Vagina (tissue), 2 donors: ENCODE results near the gene ATXN1.

Experiments used
- CTCF ChIP-seq, 3 experiments: fragments of 450-650 bp in 2 of 3; fragments of 200-600 bp in 1 of 3; sonication (generic) in 1 of 3; IDR thresholded peaks; one replicate each; pipeline ENCODE4 v1.5.1; 2017 to 2019; ENCODE audit warnings: antibody characterized with exemption in 3 of 3, mild to moderate bottlenecking in 2 of 3, moderate library complexity in 2 of 3
- POLR2A ChIP-seq, 2 donors: fragments of 450-650 bp; IDR thresholded peaks; one replicate each; pipeline ENCODE4 v1.6.1; 2017; ENCODE audit warnings: antibody characterized with exemption in 2 of 2, mild to moderate bottlenecking in 2 of 2, moderate library complexity in 2 of 2

GRCh38 chr6:16671302-16672289 lies 89.7 kb downstream of the ATXN1 start:
- TF ChIP-seq CTCF (IDR thresholded peaks at IDR 0.05) (no peak), POLR2A (IDR thresholded peaks at IDR 0.05) (no peak)
